ENCODE measurements around the gene COL19A1.

COL19A1 gene

GRCh38 chr6:69973763-69974162, 107.4 kb downstream of the COL19A1 start:
- DNase-seq (ENCODE audit: low spot score), result no peak
- no peak for TF ChIP-seq CTCF (IDR thresholded peaks at IDR 0.05)

GRCh38 chr6:69974193-69974592, 107.8 kb downstream of the COL19A1 start:
- TF ChIP-seq CTCF (IDR thresholded peaks at IDR 0.05), result no peak
- Histone ChIP-seq H3K4me3 (no peak overlapping the region), H3K27ac (no peak overlapping the region)
- DNase-seq (ENCODE audit: low spot score), result no peak

More at GRCh38 chr6:69973763-69974162, 107.4 kb downstream of the COL19A1 start:
- Histone ChIP-seq H3K4me3 (no peak overlapping the region), H3K27ac (no peak overlapping the region)

GRCh38 chr6:69976591-69977090, 110.3 kb downstream of the COL19A1 start:
- DNase-seq (ENCODE audit: low spot score), result no peak
- no peak for TF ChIP-seq CTCF (IDR thresholded peaks at IDR 0.05)
- no peak overlapping the region for H3K4me3 ChIP-seq
- no peak overlapping the region for H3K27ac ChIP-seq

GRCh38 chr6:69980624-69981023, 114.3 kb downstream of the COL19A1 start:
- no peak for DNase-seq (ENCODE audit: low spot score)
- no peak for TF ChIP-seq CTCF (IDR thresholded peaks at IDR 0.05)
- Histone ChIP-seq H3K27ac (no peak overlapping the region), H3K4me3 (no peak overlapping the region)

GRCh38 chr6:69984506-69984905, 118.2 kb downstream of the COL19A1 start:
- H3K4me3 ChIP-seq, result no peak overlapping the region
- no peak overlapping the region for H3K27ac ChIP-seq
- no peak for DNase-seq (ENCODE audit: low spot score)
- no peak for TF ChIP-seq CTCF (IDR thresholded peaks at IDR 0.05)

GRCh38 chr6:69985180-69985579, 118.8 kb downstream of the COL19A1 start:
- TF ChIP-seq CTCF (IDR thresholded peaks at IDR 0.05), result no peak
- Histone ChIP-seq H3K27ac (no peak overlapping the region), H3K4me3 (no peak overlapping the region)
- no peak for DNase-seq (ENCODE audit: low spot score)

GRCh38 chr6:69987550-69987949, 121.2 kb downstream of the COL19A1 start:
- TF ChIP-seq CTCF (IDR thresholded peaks at IDR 0.05), result no peak
- no peak overlapping the region for H3K4me3 ChIP-seq
- H3K27ac ChIP-seq, result no peak overlapping the region
- no peak for DNase-seq (ENCODE audit: low spot score)
